ENCODE measurements around the gene OR8B4.

Gene OR8B4

DNA sequence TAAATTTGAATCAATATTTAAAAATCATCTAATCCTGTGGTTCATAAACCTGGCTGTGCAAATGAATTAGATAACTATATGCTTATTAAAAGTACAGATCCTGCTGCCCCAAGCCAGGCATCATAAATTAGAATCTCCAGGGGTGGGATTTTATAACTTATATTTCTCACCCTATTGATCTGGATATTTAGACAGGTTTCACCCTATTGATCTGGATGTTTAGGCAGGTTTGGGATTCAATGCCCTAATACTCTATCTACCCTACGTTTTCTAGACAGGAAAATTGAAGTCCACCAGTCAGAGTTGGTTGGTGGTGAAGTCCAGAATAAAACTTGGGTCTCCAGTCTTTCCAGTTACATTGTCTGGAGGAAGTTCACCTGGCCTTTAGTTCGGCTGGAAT, 18.2 kb upstream of the OR8B4 start:
- H3K4me3 ChIP-seq (ENCODE audit: control insufficient read depth, low read depth, low read length): no peak overlapping the region
- no peak for DNase-seq (ENCODE audit: low read depth)
- TF ChIP-seq, protein P1, sequence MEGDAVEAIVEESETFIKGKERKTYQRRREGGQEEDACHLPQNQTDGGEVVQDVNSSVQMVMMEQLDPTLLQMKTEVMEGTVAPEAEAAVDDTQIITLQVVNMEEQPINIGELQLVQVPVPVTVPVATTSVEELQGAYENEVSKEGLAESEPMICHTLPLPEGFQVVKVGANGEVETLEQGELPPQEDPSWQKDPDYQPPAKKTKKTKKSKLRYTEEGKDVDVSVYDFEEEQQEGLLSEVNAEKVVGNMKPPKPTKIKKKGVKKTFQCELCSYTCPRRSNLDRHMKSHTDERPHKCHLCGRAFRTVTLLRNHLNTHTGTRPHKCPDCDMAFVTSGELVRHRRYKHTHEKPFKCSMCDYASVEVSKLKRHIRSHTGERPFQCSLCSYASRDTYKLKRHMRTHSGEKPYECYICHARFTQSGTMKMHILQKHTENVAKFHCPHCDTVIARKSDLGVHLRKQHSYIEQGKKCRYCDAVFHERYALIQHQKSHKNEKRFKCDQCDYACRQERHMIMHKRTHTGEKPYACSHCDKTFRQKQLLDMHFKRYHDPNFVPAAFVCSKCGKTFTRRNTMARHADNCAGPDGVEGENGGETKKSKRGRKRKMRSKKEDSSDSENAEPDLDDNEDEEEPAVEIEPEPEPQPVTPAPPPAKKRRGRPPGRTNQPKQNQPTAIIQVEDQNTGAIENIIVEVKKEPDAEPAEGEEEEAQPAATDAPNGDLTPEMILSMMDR (conservative IDR thresholded peaks at IDR 0.05; ENCODE audit: control insufficient read depth, insufficient read depth, low read depth, low read length): no peak

DNA sequence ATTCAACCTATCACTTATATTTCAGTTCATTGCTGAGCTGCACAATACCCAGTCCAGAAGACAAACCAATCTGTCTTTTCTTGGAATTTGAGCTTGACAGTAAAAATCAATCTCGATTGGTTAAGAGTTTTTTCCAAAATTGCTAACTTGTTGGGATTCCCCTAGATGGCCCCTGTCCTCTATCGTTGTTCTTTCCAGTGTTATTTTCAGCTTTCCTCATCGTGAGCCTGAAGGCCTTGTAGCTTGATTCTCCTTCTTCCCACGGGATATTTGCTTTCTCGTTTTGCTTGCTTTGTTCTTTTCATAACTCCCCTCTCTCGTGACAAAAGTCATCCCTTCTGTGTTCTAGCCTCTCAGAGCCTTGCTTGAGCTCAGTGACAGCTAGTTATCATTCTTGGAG, 17.8 kb upstream of the OR8B4 start:
- TF ChIP-seq, protein P1 (conservative IDR thresholded peaks at IDR 0.05; ENCODE audit: control insufficient read depth, insufficient read depth, low read depth, low read length): no peak
- no peak for DNase-seq (ENCODE audit: low read depth)
- no peak overlapping the region for H3K4me3 ChIP-seq (ENCODE audit: control insufficient read depth, low read depth, low read length)

DNA sequence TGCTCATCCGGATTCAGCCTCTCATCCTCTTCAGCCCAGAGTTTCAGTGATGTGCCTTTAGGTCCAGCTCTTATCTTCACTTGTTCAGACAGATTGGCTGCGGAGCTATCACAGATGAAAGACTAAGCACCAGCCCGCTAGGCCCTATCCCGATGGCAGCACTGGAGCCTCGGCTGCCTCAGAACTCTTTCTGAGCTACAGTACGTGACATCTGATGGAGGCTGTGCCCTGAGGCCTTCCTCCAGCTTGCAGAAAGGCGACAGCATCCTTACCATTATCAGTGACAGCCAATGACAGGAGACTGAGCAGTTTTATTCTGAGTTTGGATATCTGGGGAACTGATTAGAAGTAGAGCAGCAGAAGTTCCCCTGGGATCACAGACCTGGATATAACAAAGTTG, 16.8 kb upstream of the OR8B4 start:
- H3K4me3 ChIP-seq (ENCODE audit: control insufficient read depth, low read depth, low read length): no peak overlapping the region
- TF ChIP-seq, protein P1 (conservative IDR thresholded peaks at IDR 0.05; ENCODE audit: control insufficient read depth, insufficient read depth, low read depth, low read length): no peak
- no peak for DNase-seq (ENCODE audit: low read depth)

DNA sequence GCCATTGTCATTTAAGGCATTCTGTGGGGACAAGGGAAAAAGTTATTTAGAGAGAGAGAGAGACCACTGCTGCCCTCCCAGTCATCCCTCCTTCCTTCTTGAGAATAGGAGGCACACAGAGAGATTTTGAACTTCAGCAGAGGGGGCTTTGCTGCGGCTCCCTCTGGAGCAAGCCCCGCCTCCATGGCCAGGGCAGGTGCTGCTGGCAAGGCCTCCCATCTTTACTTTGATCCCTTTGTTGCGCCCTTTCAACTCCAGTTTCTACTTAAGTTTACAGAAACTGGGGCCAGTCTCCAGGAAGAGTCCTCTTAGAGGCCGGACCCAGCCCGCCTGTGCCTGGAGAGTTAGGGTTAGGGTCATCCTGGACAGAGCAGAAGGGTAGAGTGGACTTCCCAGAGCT, 16.4 kb upstream of the OR8B4 start:
- TF ChIP-seq, protein P1 (conservative IDR thresholded peaks at IDR 0.05; ENCODE audit: control insufficient read depth, insufficient read depth, low read depth, low read length): no peak
- H3K4me3 ChIP-seq (ENCODE audit: control insufficient read depth, low read depth, low read length): no peak overlapping the region
- no peak for DNase-seq (ENCODE audit: low read depth)

DNA sequence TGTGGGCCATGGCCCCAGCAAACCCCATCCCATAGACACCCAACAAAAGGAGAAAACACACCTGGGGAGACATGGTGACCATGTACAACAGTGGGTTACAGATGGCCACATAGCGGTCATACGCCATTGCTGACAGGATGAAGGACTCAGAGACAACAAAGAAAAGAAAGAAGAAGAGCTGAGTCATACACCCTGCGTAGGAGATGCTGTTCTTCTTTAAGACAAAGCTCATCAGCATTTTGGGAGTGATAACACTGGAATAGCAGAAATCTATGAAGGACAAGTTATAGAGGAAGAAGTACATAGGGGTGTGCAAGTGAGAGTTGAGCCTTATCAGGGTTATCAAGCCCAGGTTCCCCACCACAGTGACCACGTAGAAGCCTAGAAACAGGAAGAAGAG, 15.9 kb upstream of the OR8B4 start:
- DNase-seq (ENCODE audit: low read depth): no peak
- TF ChIP-seq, protein P1 (conservative IDR thresholded peaks at IDR 0.05; ENCODE audit: control insufficient read depth, insufficient read depth, low read depth, low read length): no peak
- H3K4me3 ChIP-seq (ENCODE audit: control insufficient read depth, low read depth, low read length): no peak overlapping the region

DNA sequence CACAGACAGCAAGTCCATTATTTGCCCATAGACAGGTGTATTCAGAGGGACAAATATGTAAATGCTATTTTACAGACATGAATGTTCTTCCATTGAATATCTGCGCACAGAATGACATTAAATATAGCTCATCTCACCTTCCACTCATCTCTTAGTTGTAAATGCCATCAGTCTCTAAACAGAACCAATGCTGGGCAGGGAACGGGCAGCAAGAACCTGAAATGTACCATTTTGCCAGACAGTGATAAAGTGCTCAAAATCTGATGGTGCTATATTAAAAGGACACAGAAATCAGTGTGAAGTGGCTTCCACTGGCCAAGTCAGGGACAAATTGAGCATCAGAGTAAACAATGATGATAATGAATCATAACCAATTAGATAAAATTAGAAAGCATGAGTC, 10.0 kb upstream of the OR8B4 start:
- H3K4me3 ChIP-seq (ENCODE audit: control insufficient read depth, low read depth, low read length): no peak overlapping the region
- TF ChIP-seq, protein P1 (conservative IDR thresholded peaks at IDR 0.05; ENCODE audit: control insufficient read depth, insufficient read depth, low read depth, low read length): no peak
- no peak for DNase-seq (ENCODE audit: low read depth)

DNA sequence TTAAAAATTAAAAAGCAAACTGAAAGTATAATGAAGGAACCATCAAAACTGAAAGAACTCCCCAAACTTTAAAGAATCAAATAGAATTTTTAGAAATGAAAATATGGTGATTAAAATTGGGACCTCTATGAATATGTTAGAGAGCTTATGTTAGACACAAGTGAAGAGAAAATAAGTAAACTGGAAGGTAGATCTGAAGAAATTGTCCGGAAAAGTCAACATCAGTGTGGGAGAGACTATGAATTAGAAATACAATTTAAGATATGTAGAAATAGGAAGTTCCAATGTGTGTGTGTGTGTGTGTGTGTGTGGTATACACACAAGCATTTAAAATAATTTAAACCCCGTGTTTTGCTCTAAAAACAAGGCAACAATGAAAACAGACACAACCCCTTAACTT, 4.9 kb upstream of the OR8B4 start:
- no peak overlapping the region for H3K4me3 ChIP-seq (ENCODE audit: control insufficient read depth, low read depth, low read length)
- TF ChIP-seq, protein P1 (conservative IDR thresholded peaks at IDR 0.05; ENCODE audit: control insufficient read depth, insufficient read depth, low read depth, low read length): no peak
- DNase-seq (ENCODE audit: low read depth): no peak

Data from fibroblast of mammary gland (primary cell).